Dendritic cell treated with granulocyte-macrophage colony-stimulating factor and Interleukin-4, amounts not matched to agents 40 ng/mL and 50 ng/mL, for 4 days (primary cell): Measurements from ENCODE around the gene PI4KA.
"Not testable (repeated sequence)": the region's sequence is repeated elsewhere in the genome, so short reads cannot be mapped to it uniquely, and the experiment has no call there.

Experiments
- H3K27ac Mint-ChIP-seq: one replicate; pipeline ENCODE4 v1.8.0; 2022; ENCODE audit warnings: mild to moderate bottlenecking, mixed read lengths
- H3K27me3 Mint-ChIP-seq: one replicate; pipeline ENCODE4 v1.8.0; 2022; ENCODE audit warnings: mild to moderate bottlenecking, mixed read lengths
- H3K36me3 Mint-ChIP-seq: one replicate; pipeline ENCODE4 v1.8.0; 2022; ENCODE audit warnings: low read depth, mixed read lengths
- H3K4me1 Mint-ChIP-seq: one replicate; pipeline ENCODE4 v1.8.0; 2022; ENCODE audit warnings: low read depth, mixed read lengths
- H3K4me3 Mint-ChIP-seq: one replicate; pipeline ENCODE4 v1.8.0; 2022; ENCODE audit warnings: mild to moderate bottlenecking, moderate library complexity, mixed read lengths
- H3K9me3 Mint-ChIP-seq: one replicate; pipeline ENCODE4 v1.8.0; 2022; ENCODE audit warnings: mixed read lengths
- intact Hi-C: fragments of 100-400 bp; cut with micrococcal nuclease; formaldehyde crosslinking; loops from one replicate; pipeline ENCODE4 v1.15.0; 2022

Gene PI4KA

GRCh38 chr22:20858615-20859416 is at the start of gene PI4KA, which contains the start of gene SNAP29:
Gene PI4KA, minus strand, starts transcription at chr22:20858811. Its CDS starts 86 bp downstream, at chr22:20858725.
Gene SNAP29, plus strand, starts transcription at chr22:20859007. Its CDS starts 104 bp downstream, at chr22:20859111.
- intact Hi-C loops: loop anchor here (1.0 to 2.0 kb wide), 2 partner anchors 8 to 58 kb away; partner anchors contain the start of gene CRKL
- Mint-ChIP-seq H3K27ac (peak within 1 kb of the TSS; percentile 91), H3K9me3 (no peaks in the 10 kb centered on the region), H3K4me1 (peaks cover 70% of the 10 kb centered on the region), H3K27me3 (no peaks in the 10 kb centered on the region), H3K36me3 (peaks cover 42% of the 10 kb centered on the region), H3K4me3 (peak within 1 kb of the TSS; percentile 90)

DNA sequence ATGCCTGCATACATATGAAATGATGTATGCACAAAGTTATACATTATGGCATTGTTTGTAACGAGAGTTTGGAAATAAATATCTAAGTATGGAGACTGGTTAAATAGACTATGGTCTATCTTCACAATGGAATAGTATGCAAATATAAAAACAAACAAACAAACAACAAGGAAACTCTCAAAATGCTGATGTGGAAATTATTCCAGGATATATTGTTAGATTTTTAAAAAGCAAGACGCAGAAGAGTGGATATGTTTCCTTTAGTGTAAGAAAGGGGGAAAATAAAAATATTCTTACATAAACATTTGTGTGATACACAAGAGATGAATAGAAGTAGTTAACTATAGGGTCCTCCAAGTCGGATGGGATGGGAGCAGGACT is 47.8 kb upstream of the PI4KA start:
- Mint-ChIP-seq H3K27ac (no peak overlapping the region), H3K4me3 (no peak overlapping the region), H3K27me3 (no peaks in the 10 kb centered on the region), H3K4me1 (peaks cover 33% of the 10 kb centered on the region), H3K36me3 (no peaks in the 10 kb centered on the region), H3K9me3 (no peaks in the 10 kb centered on the region)
- intact Hi-C loops: no loop called here

- Mint-ChIP-seq H3K36me3 (no peaks in the 10 kb centered on the region), H3K9me3 (no peaks in the 10 kb centered on the region), H3K27ac (no peak overlapping the region), H3K4me3 (no peak overlapping the region), H3K27me3 (no peaks in the 10 kb centered on the region), H3K4me1 (peaks cover 33% of the 10 kb centered on the region)
- intact Hi-C loops: no loop called here
Observed at GRCh38 chr22:20905415-20906386, 47.1 kb upstream of the PI4KA start.

GRCh38 chr22:20904980-20905355 is 46.4 kb upstream of the PI4KA start:
- Mint-ChIP-seq H3K9me3 (no peaks in the 10 kb centered on the region), H3K27me3 (no peaks in the 10 kb centered on the region), H3K4me3 (no peak overlapping the region), H3K36me3 (no peaks in the 10 kb centered on the region), H3K4me1 (peaks cover 33% of the 10 kb centered on the region), H3K27ac (no peak overlapping the region)
- intact Hi-C loops: no loop called here

GRCh38 chr22:20904008-20904979 is 45.7 kb upstream of the PI4KA start:
- Mint-ChIP-seq H3K36me3 (no peaks in the 10 kb centered on the region), H3K27ac (no peak overlapping the region), H3K9me3 (no peaks in the 10 kb centered on the region), H3K4me3 (no peak overlapping the region), H3K4me1 (peaks cover 31% of the 10 kb centered on the region), H3K27me3 (no peaks in the 10 kb centered on the region)
- intact Hi-C loops: no loop called here

- Mint-ChIP-seq H3K9me3 (no peaks in the 10 kb centered on the region), H3K4me3 (no peak overlapping the region), H3K27me3 (no peaks in the 10 kb centered on the region), H3K4me1 (peaks cover 28% of the 10 kb centered on the region), H3K27ac (no peak overlapping the region), H3K36me3 (no peaks in the 10 kb centered on the region)
- intact Hi-C loops: no loop called here
Observed at GRCh38 chr22:20903093-20903492, 44.5 kb upstream of the PI4KA start.

DNA sequence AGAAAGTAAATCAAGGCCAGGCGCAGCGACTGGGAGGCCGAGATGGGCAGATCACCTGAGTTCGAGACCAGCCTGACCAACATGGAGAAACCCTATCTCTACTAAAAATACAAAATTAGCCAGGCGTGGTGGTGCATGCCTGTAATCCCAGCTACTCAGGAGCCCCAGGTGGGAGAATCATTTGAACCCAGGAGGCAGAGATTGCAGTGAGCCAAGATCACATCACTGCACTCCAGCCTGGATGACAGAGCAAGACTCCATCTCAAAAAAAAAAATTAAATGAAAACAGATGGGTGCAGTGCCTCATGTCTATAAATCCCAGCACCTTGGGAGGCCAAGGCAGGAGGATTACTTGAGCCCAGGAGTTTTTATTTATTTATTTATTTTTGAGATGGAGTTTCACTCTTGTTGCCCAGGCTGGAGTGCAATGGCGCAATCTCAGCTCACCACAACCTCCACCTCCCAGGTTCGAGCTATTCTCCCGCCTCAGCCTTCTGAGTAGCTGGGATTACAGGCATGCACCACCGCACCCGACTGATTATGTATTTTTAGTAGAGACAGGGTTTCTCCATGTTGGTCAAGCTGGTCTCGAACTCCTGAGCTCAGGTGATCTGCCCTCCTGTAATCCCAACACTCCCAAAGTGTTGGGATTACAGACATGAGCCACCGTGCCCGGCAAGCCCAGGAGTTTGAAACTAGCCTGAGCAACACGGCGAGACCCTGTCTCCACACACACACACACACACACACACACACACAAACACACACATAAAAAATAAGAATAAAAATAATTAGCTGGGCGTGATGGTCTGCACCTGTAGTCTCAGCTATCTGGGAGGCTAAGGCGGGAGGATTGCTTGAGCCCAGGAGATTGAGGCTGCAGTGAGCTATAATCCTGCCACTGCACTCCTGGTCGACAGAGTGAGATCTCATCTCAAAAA is 42.8 kb upstream of the PI4KA start:
- H3K27me3 Mint-ChIP-seq, H3K9me3 Mint-ChIP-seq, H3K36me3 Mint-ChIP-seq, intact Hi-C loops, H3K27ac Mint-ChIP-seq, H3K4me3 Mint-ChIP-seq: not testable (repeated sequence)
- H3K4me1 Mint-ChIP-seq: peaks cover 28% of the 10 kb centered on the region

DNA sequence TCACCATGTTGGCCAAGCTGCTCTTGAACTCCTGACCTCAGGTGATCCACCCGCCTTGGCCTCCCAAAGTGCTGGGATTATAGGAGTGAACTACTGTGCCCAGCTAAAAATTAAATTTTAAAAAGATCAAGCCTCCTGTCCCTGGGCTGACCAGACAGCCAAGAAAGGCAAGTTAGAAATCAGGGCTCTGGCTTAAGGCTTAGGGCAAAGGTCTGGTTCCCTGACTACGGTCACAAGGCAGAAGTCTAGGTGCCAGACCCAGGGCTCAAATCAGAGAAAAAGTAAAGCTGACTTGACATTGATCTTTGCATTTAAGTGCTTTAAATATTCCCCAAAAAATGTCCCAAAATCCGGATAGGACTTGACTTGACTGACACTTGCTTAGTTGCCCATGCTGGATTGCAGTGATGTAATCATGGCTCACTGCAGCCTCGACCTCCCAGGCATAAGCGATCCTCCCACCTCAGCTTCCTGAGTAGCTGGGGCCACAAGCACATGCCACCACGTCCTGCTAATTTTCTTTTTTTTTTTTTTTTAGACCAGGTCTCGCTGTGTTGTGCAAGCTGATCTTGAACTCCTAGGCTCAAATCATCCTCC is 41.3 kb upstream of the PI4KA start:
- intact Hi-C loops: no loop called here
- Mint-ChIP-seq H3K4me1 (peaks cover 23% of the 10 kb centered on the region), H3K27ac (no peak overlapping the region), H3K4me3 (no peak overlapping the region), H3K27me3 (no peaks in the 10 kb centered on the region), H3K36me3 (no peaks in the 10 kb centered on the region), H3K9me3 (no peaks in the 10 kb centered on the region)

GRCh38 chr22:20897737-20898136 is 39.1 kb upstream of the PI4KA start:
- intact Hi-C loops, H3K4me3 Mint-ChIP-seq, H3K9me3 Mint-ChIP-seq, H3K36me3 Mint-ChIP-seq, H3K27ac Mint-ChIP-seq, H3K4me1 Mint-ChIP-seq, H3K27me3 Mint-ChIP-seq: not testable (repeated sequence)

DNA sequence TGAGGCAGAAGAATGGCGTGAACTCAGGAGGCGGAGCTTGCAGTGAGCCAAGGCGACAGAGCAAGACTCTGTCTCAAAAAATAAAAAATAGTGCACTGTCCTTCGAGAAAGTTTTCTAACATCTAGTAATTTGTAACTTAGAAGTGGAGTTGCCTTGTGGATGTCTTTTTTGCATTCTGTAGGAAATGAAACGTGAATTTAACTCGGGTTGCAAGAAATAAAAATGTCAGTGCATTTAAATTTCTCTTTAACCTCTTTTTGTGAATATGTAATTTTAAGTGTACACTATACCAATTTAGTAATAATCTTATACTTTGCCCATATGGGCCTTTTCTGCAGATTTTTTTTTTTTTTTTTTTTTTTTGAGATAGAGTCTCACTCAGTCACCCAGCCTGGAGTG is 32.4 kb upstream of the PI4KA start:
- Mint-ChIP-seq H3K27ac (no peak overlapping the region), H3K4me3 (no peak overlapping the region), H3K27me3 (no peaks in the 10 kb centered on the region), H3K9me3 (no peaks in the 10 kb centered on the region), H3K4me1 (peaks cover 6% of the 10 kb centered on the region), H3K36me3 (peaks cover 41% of the 10 kb centered on the region)
- intact Hi-C loops: no loop called here

- Mint-ChIP-seq H3K9me3 (no peaks in the 10 kb centered on the region), H3K27ac (no peak overlapping the region), H3K27me3 (no peaks in the 10 kb centered on the region), H3K4me3 (no peak overlapping the region), H3K36me3 (peaks cover 50% of the 10 kb centered on the region), H3K4me1 (peaks cover 11% of the 10 kb centered on the region)
- intact Hi-C loops: loop anchor here (5.0 to 10.0 kb wide), 2 partner anchors 67 to 115 kb away; partner anchors contain the start of gene THAP7
Observed at GRCh38 chr22:20889904-20890540, 31.4 kb upstream of the PI4KA start.
